ENCODE results near the gene CENPM.
"Not testable (repeated sequence)": the region's sequence is repeated elsewhere in the genome, so short reads cannot be mapped to it uniquely, and the experiment has no call there.

Gene CENPM

GRCh38 chr22:41966225-41966606 lies 19.3 kb upstream of the CENPM start:
- no peak for DNase-seq (ENCODE audit: low spot score)

DNA sequence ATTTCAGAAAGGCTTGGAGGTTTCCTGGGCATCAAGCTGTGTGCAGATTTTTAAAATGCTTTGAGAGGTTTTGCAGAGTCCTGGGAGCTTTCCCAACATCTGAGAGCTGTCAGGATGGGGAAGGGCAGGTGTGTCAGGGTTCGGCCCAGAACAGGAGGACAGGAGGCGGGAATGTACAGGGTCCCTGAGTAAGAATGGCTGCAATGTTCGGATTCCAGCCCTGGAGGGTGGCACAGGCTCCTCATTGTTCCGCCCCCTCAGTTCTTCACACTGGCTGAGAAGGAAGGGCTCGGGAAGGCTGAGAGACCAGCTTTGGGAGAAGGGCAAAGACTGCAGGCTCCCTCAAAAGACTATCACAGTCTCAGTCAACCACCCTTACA lies 17.1 kb upstream of the CENPM start:
- DNase-seq (ENCODE audit: low spot score): no peak

DNA sequence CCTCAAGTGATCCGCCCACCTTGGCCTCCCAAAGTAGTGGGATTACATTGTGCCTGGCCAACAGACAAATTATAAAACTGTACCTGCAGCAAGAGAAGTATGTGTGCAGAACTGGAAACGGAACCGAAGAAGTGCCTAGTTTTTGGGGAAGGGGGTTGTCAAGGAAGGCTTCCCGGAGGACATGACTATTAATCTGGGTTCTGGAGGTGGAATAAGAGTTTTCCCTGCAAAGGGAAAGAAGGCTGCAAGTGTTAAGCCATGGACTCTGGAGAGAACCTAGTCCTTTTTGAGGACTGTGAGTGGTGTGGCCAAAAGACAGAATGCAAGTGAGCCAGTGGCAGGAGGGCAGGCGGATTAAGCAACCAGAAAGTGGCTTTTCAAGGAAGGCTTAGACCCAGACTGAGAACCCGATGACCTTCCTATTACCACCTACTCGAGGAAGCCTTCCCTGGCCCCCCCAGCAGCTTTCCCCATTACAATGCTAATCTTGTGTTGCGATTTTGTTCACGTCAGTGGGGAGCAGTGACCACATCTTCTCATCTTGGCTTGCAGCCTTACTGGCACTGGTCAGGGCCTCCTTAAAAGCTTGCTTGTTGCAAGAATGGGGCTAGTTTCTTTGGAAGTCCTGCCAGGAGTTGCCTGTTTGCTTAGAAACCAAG lies 16.6 kb upstream of the CENPM start:
- DNase-seq (ENCODE audit: low spot score): no peak

GRCh38 chr22:41957941-41958556 lies 11.1 kb upstream of the CENPM start:
- DNase-seq (ENCODE audit: low spot score): no peak

DNA sequence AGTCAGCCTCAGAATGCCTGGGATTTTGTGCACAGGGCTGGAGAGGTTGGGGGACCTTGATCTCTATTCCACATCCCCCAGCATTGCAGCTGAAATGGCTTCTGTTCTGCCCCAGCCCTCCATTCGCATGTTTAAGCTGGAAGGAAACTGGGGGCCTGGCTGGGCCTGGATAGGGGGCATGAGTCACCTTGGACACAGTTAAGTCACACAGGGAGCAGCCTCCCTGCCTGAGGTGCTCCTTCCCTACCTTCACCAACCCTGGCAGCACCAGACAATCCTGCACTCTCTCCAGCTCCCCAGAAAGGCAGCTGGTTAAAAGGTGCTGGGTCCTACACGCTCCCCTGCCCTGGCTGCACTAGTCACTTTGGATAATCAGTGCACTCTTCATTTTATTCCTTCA lies 5.8 kb upstream of the CENPM start:
- DNase-seq (ENCODE audit: low spot score): no peak

DNA sequence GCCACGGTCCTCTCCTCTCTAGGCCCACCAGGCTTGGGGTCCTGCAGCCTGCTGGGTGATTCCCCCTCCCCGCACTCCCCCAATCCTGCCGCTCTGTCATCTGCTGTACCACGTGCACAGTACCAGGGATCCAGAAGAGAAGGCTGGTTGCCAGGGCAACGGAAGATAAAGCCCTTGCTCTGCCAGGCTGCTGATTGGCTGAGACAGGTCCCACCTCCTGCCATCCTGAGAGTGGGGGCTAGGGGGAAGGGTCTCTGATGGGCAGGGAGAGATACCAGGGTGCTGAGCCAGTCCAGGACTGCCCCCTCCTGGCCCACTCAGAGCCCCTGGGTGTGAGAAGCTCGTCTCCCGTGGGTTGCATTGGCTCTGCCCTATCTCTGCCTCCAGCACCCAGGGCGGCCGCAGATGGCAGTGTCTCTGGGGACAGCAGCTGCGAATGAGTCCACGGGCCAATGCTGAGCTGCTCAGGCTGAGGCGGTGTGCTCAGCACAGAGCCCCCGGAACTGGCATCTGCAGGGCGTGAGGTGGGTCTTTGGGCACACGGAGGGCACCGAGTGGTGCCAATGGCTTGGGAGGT lies 5.0 kb upstream of the CENPM start, which contains the start of gene SMIM45:
Gene SMIM45, plus strand, starts transcription at position 253 of the 577 bp plus-strand sequence.
- DNase-seq (ENCODE audit: low spot score): no peak

DNA sequence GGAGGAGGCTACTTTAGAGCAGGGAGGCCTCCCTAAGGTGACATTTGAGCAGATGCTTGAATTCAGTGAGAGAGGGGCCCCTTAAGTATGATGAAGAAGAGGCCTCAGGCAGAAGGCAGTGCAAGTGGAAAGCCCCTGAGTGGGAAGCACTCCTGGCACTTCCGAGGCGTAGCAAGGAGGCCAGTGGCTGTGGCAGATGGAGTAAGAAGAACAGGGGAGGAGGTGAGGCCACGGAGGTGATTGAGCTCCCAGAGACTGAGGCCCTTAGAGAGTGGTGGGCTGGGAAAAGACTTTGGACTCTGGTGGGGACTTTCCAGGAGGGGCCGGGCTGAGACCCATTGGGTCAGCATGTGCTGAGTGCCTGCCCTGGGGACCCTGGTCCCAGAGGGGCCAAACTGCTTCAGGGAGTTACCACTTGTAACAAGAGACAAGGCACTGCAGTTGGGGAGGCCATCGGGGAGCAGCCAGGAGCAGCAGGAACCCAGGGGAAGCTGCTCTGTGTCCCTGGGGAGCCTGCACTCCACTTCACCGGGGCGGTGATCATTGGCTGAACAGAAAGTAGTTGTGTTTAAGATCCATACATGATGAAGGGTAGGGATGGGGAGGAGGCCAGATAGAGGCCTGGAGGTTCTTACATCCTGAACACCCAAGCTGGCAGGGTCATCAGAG lies 2.5 kb upstream of the CENPM start:
- DNase-seq (ENCODE audit: low spot score): no peak

DNA sequence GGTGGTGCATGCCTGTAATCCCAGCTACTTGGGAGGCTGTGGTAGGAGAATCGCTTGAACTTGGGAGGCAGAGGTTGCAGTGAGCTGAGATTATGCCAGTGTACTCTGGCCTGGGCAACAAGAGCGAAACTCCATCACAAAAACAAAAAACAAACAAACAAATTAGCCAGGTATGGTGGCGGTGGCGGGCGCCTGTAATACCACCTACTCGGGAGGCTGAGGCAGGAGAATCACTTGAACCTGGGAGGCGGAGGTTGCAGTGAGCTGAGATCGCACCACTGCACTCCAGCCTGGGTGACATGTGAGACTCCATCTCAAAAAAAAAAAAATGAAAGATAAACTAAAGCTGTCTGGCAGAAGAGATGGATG lies 2.0 kb upstream of the CENPM start:
- not testable (repeated sequence) for DNase-seq (ENCODE audit: low spot score)

DNA sequence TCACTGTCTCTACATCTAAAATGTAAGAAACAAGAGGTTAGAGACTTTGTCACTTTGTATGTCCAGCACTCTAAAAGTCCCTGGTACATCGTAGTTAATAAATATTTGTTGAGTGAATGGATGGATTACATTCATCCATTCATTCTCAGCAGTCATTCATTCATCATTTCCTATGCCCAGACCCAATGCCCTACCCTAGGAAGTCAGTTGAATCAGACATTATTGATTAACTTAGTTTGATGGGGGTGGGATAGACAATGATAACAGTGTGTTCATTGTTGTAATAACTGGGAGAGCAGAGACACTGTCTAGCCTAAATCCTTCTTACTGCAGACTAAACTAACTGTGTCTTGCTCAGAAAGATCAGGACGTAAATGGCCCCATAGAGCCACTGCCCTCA lies 1.2 kb upstream of the CENPM start:
- DNase-seq (ENCODE audit: low spot score): no peak

- DNase-seq (ENCODE audit: low spot score): no peak
Observed at GRCh38 chr22:41947424-41948080, 600 bp upstream of the CENPM start.

DNA sequence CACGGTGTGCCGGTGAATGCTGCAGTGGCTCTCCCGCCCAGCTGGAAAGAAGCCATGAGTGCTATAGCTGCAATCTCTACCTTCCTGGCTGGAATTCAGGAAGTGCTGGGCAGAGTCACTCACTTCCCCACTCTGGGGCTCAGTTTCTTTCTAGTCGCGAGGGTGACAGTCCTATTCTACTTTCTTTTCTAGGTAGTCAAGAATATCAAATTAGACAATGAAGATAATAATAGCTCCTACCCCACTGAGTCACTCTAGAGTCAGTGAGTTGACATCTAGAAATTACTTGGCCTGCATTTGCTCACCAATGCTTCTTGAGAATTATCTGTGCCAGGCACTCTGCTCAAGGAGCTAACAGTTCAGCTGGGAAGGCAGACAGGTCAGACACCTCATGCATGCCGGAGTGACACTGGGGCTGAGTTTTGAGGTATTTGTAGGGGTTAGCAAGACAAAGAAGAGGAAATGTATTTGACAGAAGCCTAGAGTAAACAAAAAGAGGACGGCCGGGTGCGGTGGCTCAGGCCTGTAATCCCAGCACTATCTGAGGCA lies 3.2 kb downstream of the CENPM start:
- DNase-seq (ENCODE audit: low spot score): no peak

- peak; percentile 85 for DNase-seq (ENCODE audit: low spot score)
Observed at GRCh38 chr22:41940832-41941765, 5.9 kb downstream of the CENPM start.

DNA sequence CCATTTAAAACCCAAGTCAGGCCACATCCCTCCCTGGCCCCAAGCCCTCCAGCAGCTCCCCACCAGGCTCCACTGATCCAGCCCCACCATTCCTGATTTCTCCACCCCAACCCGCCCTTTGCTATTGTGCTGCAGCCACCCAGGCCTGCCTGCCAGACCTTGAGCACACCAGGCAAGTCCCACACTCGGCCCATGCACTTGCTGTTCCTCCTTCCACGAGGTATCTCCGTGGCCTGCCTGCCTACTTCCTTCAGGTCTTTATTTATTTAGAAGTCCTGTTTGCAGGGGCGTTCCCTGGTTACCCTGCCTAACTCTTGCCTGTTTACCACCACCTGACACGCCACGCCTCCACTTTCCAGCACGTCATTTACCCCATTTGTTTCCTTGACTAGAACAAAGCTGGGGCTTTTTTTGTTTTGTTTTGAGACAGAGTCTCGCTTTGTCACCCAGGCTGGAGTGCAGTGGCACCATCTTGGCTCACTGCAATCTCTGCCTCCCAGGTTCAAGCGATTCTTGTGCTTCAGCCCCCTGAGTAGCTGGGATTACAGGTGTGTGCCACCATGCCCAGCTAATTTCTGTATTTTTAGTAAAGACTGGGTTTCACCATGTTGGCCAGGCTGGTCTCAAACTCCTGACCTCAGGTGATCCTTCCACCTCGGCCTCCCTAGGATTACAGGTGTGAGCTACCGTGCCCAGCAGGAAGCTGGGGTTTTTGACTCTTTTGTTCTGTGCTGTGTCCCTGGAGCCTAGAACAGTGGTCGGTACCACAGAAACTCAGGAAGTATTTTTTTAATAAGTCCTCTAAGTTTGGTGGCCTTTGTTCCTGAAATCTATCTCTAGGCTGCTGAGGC lies 6.7 kb downstream of the CENPM start:
- DNase-seq (ENCODE audit: low spot score): no peak

DNA sequence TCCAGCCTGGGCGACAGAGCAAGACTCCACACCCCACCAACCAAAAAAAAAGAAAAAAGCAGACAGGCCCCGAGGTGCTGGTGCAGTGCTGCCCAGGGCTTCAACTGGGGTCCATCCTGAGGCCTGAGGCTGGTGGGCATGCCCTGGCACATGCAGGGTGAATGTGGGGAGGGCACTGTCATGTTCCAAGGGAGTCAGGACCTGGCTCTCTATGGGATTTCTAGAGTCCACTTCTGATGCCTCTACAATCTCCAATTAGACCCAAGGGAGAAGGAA lies 10.1 kb downstream of the CENPM start:
- DNase-seq (ENCODE audit: low spot score): no peak

- DNase-seq (ENCODE audit: low spot score): no peak
Observed at GRCh38 chr22:41935509-41935908, 11.4 kb downstream of the CENPM start.

GRCh38 chr22:41935015-41935351 lies 12.0 kb downstream of the CENPM start:
- no peak for DNase-seq (ENCODE audit: low spot score)

GRCh38 chr22:41934284-41935014 lies 12.5 kb downstream of the CENPM start:
- no peak for DNase-seq (ENCODE audit: low spot score)

DNA sequence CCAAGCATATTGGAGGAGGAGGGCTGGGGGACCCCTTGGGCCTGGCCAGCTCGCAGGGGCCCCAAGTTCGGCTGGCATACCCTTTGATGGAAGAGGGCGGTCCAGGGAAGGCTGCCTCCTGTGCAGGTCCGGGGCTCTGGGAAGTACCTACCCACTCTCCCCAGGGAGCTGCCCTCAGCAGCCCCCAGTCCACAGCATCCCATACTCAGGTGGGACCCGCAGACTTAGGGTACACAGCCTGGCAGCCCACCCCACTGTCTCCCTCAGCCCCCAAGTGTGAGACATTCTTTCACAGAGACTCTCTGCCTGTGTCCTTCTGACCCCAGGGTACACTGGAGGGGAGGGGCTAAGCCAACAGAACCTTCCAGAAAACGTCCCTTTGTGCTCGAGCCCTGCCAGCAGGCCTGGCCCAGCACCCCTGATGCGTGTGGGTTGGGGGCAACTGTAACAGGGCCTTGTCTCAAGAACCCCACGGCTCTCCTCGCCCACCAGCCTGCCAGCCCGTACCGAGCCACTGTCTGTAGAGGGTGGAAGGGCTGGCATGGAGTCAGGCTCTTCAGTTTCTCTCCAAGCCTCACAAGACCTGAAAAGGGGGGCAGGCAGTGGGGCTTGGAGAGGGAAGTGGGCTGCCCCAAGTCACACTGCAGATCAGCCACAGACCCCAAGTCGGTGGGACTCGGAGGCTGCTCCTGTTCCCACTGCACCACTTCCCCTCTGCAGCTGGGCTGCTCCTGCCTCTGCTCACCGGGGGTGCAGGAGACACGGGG lies 13.4 kb downstream of the CENPM start:
- DNase-seq (ENCODE audit: low spot score): no peak

- no peak for DNase-seq (ENCODE audit: low spot score)
Observed at GRCh38 chr22:41932353-41932752, 14.6 kb downstream of the CENPM start.
